GM21786 (cell line): Measurements from ENCODE around the gene MEDAG.
"Not testable (repeated sequence)": the region's sequence is repeated elsewhere in the genome, so short reads cannot be mapped to it uniquely, and the experiment has no call there.

Experiments used
- ATAC-seq: cut with Tn5 transposase; IDR thresholded peaks from one replicate; pipeline ENCODE4 v1.9.1; 2021; ENCODE audit not compliant: unreplicated experiment

Gene MEDAG

DNA sequence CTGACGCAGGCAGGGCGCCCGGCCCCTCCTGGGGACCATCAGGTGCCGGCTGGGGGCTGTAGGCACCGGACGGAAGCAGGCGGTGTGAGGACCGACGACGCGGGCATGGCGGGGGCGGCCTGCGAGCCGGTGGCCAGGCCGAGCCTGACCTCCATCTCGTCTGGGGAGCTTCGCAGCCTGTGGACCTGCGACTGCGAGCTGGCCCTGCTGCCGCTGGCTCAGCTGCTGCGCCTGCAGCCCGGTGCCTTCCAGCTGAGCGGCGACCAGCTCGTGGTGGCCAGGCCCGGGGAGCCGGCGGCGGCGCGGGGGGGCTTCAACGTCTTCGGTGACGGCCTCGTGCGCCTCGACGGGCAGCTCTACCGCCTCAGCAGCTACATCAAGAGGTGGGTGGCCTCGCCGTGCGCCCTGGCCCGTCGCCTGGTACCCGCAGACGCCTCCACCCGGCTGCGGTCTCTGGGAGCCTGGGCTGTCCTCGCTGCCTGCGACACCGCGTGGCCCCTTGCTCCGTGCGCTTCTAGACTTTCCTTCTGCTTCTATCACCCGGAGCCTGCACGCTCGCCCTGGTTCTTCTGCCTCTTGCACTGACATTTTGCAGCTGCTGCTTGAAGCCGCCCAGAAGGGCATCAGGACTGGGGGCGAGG is 460 bp downstream of the MEDAG start:
- no peak for ATAC-seq

DNA sequence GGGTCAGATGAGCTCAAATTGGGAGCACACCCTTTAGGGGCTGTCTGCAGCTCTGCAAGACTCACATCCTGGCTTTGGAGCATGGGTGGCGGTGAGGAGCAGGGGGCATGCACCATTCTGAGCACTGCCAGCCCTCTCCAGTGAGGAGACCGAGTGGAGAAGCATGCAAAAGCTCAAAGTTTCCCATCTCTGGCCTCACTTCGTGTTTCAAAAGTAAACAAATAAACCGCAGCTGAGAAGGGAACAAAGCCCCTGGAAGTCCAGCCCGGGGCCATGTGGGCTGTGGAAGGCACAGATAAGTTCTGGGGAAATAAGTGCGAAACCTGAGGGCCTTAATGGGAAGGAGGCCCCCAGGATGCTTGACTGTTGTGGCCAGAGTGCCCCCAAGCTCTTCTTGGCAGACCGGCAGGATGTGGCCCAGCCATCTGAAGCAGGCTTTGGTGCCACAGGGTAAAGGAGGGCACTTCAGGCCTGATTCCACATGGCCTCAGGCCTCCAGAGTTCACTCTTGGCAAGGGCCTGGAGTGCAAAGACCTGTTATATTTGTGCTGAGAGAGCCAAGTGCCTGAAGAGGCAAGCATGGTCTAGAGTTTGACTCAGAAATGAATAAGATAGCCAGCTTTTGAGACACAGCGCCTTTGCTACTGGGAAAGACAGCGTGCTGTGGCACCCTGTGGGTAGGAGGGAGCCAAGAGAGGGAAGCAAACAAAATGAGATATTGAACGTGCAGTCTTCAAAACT is 1.2 kb downstream of the MEDAG start:
- ATAC-seq: no peak

DNA sequence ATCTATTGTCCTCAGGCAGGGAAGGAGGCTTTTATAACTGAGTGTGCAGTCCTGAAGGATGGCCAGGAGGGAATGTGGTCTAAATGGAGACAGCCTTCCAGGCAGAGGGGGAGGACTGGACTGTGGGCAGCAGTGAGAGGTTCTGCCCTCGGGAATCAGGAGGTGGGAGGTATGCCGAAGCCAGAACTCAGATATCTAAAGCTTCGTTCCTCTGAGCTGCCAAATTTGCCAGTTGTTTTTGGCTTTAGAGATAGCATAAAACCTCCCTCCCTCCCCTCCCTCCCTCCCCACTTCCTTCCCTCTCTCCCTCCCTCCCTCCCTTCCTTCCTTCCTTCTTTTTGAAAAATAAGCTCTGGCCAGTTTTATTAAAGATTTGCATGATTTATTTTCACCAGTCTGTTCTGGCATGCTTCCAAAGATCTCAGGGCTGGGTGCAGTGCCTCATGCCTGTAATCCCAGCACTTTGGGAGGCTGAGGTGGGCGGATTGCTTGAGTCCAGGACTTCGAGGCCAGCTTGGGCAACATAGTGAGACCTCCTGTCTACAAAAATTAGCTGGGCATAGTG is 2.4 kb downstream of the MEDAG start:
- ATAC-seq: no peak

DNA sequence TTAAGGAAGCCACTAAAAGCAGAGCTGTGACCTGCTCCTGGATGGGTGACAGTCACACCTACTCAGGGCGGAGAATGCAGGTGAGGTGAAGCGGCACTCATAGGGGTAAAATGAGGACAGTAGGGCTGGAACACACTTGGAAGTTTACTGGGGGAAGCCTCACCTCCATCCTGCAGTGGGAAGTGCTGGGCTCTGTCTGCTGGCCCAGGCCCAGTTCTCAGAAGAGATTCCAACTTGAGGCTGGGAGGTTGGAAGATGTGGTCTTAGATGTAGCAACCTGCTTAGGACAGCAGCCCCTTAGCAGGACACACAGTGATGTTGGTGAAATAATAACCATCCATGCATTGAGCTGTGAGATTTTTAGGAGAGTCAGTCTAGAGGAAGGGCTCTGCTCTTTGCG is 4.6 kb downstream of the MEDAG start:
- no peak for ATAC-seq

DNA sequence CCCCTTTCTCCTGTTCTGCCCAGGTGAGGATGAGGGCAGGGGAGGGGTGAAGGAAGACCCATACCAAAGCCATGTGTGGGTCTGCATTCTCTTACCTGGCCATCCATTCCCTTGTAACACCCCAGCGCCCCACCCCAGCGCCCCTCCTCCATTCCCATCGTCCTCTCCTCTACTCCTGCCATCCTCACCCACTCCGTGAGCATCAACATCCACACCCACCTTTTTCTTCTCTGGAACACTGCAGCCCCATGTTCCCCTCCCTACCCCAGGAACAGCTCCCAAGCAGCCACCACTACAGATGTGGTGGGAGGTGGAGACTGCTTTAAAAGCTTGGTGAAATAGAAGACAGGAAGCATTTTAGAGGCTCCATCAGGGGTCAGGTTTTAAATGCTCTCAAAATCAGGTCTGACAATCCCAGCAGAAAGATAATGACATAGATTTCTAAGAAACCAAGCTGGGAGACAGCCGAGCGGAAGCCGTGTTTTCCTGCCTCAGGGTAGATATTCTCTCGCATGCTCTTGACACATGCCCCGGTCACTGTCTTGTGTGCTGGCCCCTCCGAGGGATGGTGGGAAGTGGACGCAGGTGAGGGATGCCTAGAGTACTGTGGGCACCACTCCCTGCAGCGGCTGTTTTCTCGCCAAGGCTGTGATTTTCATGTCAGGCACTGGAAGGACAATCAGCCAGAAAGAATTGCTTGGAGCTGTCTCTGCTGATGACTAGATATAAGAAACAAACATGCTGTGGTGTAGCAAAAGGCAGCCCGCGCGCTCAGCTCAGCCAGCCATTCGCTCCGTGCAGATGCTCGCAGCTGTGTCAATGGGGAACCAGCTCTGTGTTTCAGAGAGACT is 9.8 kb downstream of the MEDAG start:
- ATAC-seq: no peak

DNA sequence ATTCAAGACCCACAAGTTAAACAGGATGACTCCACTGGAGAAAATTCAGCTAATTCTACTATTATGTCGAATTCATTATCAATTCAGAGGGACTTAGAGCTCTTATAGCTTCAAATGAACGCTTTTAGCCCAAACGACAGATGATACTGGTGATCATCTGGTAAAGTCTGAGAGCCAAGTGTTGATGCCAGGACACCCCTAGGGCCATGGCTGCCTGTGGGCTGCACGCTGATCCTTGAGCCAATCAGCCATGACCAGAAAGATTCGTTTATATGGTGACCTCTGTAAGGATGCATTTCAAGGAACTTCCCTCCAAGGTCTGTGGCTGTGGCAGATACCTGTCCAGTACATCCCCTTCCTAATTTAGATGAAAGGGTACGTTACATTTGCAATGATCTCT is 10.9 kb downstream of the MEDAG start:
- ATAC-seq: no peak

DNA sequence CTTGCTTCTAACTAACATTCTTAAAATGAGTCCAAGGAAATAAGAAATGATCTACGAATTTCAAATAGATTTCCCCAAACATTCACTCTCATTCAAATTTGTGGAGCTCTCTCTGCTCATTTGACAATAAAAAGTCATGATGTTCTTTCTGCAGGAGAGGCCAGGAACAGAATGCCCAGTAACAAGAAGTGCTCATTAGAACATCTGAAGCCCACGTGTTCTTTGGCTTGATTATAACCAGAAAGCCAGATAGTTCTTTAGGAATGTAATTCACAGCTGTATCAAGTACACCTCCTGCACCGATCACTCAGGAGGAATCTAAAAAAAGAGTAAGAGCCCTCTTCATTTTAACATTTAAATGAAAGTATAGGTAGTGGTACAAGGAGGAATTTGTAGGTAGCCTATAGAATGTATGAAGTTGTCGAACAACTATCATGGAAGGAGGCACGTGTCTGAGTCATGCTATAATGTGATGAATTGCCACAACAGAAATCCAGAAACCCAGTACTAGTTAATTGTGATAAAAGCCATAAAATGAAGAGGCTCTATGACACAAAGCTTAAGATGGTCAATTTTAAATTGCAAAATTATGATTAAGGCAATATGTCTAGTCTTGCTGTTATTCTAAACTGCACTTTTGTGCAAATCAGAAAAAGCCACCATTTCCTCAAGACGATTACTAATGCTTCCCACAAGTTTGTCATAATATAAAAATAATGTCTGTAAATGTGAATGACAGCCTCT is 12.8 kb downstream of the MEDAG start:
- no peak for ATAC-seq

DNA sequence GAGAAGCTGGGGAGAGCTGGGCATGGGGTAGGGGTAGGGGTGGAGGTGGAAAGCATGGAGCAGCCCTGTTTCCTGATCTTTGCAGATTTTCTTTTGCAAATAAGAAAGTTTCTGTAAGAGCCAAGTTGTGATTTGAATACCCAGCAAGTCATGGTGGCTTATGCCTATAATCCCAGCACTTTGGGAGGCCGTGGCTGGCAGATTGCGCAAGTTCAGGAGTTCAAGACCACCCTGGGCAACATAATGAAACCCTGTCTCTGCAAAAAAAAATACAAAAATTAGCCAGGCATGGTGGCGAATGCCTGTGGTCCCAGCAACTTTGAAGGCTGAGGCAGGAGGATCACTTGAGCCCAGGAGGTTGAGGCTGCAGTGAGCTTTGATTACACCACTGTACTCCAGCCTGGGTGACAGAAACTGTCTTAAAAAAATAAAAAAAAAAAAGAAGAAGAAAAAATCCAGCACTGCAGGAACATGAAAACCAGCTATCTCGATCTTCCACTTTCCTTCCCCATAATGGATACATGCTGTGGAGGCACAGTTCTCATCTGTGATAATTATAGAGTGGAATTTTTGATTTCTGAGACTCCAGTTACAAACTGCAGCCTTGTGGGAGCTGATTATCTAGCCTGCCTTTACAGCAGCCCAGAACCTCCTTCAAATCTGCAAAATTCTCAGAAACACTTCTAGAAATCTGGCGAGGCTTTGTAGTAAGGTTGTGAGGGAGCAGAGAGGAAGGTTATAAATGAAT is 14.3 kb downstream of the MEDAG start:
- ATAC-seq: no peak

DNA sequence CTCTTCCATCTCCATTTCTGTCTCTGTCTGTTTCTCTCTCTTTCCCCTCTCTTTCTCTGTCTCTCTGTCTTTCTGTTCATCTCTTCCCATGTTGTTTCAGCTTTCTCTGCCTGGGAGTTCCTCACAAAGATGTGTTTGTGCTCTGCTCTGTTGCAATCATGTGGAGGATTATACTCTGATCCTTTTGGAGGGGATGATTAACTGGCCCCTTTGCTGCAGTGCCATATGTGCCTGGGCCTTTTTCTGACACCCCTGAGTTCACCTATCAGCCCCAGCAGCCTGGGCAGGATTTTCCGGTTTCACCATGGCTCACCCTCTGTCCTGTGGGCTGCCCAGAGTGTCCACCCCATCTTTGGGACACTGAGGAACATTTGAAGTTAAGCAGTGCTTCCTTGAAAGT is 17.3 kb downstream of the MEDAG start:
- ATAC-seq: no peak

DNA sequence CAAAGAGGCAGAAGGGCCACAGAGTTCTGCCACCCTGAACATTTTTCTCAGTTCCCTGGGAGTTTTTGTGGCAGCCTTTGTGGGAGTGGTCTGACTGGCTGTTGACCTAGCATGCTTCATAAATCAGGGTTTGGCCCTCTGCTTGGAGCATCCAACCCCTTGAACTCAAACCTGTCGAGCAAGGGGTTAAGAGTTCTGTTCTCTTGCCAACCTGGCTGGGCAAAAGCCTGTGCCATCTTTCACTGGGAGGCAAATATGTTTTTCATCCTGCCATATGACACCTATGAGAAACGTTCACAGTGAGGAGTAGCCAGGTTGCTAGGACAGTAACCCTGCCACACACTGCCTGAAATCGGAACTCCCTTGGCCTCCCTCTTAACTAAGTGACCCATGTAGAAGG is 18.6 kb downstream of the MEDAG start:
- no peak for ATAC-seq

DNA sequence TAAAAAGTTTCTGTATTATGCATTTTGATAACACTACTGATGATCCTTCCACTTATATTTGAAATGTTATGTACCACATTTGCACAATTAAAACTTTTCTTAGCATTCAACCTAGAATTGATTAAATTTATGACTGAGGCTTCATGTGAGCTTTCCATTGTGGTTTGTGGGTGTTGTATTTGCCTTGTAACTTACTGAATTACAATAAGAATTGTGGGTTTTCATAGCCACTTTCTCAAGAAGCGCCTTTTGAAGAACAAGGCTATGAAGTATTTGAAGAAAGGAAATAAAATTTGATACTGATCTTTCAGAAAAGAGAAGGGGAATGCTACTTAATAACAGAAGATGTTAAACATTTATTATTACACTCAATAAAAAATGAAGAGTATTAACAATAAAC is 19.4 kb downstream of the MEDAG start:
- no peak for ATAC-seq

DNA sequence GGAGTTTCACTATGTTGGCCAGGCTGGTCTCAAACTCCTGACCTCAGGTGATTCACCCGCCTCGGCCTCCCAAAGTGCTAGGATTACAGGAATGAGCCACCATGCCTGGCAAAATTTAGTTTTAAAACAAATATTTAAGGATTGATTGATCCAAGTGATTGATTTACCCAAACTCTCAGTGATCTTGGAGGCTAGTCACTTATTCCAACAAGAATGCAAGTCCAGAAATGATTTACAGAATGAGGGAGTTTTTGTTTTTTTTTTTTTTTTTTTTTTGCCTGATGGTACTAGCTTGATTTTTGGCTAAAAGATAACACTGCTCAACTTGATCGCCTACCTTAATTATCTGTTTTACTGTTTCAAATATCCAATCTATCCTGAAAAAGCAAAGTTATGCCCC is 20.7 kb downstream of the MEDAG start:
- no peak for ATAC-seq

DNA sequence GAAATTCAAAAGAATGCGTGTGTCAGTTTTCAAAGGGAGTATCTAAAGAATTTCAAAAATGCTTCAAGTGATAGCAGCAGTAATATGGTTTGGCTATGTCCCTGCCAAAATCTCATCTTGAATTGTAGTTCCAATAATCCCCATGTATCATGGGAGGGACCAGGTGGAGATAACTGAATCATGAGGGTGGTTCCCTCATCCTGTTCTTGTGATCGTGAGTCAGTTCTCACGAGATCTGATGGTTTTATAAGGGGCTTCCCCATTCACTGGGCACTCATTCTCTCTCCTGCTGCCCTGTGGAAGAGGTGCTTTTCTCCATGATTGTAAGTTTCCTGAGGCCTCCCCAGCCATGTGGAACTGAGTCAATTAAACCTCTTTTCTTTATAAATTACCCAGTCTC is 21.1 kb downstream of the MEDAG start:
- not testable (repeated sequence) for ATAC-seq

DNA sequence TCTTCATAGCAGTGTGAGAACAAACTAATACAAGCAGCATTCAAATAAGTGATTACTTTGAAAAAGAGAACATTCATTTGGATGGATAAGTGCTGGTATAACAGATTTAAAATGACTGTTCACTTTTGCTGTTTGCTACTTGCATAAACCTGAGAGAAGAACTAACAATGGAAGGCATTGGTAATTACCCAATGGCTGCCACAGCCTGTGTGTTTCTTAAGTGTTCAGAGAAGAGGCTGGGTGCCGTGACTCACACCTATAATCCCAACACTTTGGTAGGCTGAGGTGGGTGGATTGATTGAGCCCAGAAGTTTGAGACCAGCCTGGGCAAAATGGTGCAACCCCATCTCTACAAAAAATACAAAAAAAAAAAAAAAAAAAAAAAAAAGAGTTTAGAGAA is 21.5 kb downstream of the MEDAG start:
- no peak for ATAC-seq

DNA sequence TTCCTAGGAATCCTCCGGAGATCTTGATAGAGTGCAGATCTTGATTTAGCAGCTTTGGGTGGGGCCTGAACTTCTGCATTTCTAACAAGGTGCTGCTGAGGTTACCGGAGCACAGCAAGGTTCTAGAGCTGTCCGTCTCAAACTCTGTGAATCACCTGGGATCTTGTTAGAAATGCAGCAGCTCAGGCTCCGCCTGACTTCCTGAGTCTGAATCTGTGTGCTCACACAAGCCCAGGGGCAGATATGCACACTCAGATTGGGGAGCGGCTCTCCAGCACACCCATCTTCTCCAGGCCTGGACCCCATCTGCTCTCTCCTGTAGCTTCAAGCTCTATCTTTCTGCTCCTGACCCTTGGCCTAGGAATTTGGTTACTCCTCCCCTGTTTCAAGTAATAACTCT is 22.9 kb downstream of the MEDAG start:
- no peak for ATAC-seq

DNA sequence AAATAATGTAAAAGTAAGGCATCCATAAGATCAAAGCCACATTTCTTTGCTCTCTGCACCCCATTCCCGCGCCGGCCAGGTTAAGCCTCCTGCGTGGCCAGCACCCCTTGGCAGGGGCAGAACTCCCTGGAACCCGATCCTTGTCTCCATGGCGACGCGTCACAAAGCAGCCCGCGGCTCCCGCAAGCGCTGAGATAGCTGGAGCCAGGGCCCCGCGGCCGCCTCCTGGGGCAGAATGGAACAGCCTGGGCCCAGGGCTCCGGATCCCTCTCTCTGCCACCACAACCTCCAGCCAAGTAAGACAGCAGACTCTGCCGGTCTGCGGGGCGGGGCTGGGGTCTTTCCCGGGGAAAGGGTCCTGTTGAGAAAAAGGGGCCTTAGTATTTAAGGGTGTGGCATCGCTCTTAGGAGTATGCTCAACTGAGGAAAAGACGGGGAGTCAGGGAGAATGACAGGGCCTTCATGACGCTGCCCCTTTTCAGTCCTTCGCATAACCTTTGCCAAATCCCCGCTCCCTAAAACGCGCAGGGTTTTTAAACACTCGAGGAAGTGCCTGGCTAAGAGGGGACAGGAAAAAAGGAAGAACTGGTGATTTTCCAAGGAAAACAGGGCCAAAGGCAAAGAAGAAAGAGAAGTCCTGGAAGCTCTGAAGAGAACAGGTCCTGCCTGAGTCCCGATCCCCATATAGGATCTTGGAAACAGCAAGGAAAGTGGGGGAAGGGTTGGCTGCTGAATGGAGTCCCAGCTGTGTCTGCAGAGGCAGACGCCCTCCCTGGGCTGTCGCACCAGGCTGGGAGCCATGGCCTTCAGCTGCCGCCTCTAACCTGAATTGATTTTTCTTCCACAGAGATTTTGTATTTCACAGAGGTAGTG is 26.6 kb downstream of the MEDAG start, which contains the start of gene TEX26:
TEX26 (plus strand) TSS at position 176 of the 873 bp plus-strand sequence; CDS start at position 236, 60 bp downstream.
- no peak for ATAC-seq

DNA sequence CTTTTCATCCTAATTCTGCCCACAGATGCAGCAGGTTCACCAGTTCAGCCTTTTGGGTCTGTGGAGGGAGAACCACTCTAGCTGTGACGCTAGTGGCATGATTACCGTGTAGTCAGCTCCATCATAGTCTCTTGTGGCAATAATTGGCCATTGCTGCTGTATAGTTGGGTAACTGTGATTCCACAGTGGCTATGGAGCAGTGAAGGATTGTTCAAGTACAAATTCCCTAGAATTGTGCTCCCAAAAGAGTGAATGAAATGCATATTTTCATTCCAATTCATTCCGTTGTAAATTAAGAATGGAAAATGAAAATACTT is 27.2 kb downstream of the MEDAG start:
- ATAC-seq: no peak

DNA sequence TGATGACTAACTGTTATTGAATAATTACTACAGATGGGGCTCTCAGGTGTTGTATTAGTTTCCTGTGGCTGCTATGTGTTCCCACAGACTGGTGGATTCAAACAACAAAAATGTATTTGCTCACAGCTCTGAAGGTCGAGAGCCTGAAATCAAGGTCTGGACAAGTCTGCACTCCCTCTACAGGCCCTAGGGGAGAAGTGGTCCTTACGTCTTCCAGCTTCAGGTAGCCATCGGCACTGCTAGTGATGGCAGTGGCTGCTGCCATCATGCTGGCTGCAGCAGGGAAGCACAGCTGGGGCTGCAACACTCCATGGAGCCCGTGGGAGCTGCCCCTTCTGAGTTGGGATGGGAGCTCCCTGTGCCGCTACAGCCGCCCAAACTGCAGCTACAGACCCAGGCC is 28.3 kb downstream of the MEDAG start:
- ATAC-seq: no peak

DNA sequence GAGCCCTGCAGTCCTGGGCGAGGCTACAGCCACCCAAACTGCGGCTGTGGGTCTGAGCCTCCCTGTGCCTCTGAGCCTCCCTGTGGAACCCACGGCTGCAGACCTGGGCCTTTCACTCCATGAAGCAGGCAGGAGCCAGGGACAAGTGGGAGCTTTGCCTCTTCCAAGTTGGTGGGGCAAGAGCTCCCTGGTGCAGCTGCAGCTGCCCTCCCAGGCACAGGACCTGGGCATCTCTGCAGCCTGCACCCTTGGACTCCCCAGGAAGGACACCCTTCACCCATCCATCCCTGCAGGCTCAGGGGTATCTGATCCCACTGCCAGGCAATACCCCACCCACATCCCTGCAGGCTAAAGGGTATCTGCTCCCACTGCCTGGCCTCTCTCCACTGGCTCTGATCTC is 28.7 kb downstream of the MEDAG start:
- ATAC-seq: no peak
